HEK293T (cell line): ENCODE results near the gene RNGTT.

Source experiments
- ELF4 ChIP-seq: fragments of 450-650 bp; IDR thresholded peaks from 2 replicates; pipeline ENCODE4 v1.6.1; 2017; ENCODE audit warnings: antibody characterized with exemption
- FOXA1 ChIP-seq: fragments of 450-650 bp; IDR thresholded peaks from 2 replicates; pipeline ENCODE4 v1.6.1; 2016; ENCODE audit warnings: mild to moderate bottlenecking
- FOXK2 ChIP-seq: fragments of 450-650 bp; IDR thresholded peaks from 2 replicates; pipeline ENCODE4 v1.6.1; 2016; ENCODE audit warnings: mild to moderate bottlenecking
- HDGF ChIP-seq: fragments of 450-650 bp; IDR thresholded peaks from 2 replicates; pipeline ENCODE4 v1.6.1; 2017; ENCODE audit warnings: antibody characterized with exemption, borderline replicate concordance
- L3MBTL2 ChIP-seq: fragments of 450-650 bp; conservative IDR thresholded peaks from 2 replicates; pipeline ENCODE4 v1.6.1; 2016; ENCODE audit warnings: mild to moderate bottlenecking
- LEF1 ChIP-seq: fragments of 450-650 bp; IDR thresholded peaks from 2 replicates; pipeline ENCODE4 v1.6.1; 2017; ENCODE audit warnings: mild to moderate bottlenecking, borderline replicate concordance
- NFRKB ChIP-seq: fragments of 450-650 bp; IDR thresholded peaks from 2 replicates; pipeline ENCODE4 v1.6.1; 2016; ENCODE audit warnings: mild to moderate bottlenecking, moderate library complexity
- SP1 ChIP-seq: fragments of 450-650 bp; IDR thresholded peaks from 2 replicates; pipeline ENCODE4 v1.6.1; 2017
- TF ChIP-seq, protein P1 (sequence below): fragments of 450-650 bp; IDR thresholded peaks from 2 replicates; pipeline ENCODE4 v1.6.1; 2016

DNA sequence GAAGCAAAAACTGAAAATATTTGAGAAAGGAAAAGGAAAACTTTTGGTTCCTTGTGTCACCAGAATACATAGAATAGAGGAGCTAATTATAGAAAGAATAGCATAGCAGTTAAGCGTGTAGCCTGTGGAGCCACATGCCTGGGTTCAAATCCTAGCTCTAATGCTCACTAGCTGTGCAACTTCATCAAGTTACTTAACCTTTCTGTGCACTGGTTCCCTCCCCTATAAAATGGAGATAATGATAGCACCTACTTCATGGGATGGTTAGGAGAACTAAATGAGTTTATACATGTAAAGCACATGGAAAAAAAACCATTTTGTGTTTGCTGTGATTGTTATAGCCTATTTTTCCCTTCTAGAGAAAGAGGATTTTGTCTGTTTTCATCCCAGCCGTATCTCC lies 24.5 kb upstream of the RNGTT start:
- no peak for TF ChIP-seq L3MBTL2
- TF ChIP-seq SP1, result no peak
- TF ChIP-seq, protein P1, sequence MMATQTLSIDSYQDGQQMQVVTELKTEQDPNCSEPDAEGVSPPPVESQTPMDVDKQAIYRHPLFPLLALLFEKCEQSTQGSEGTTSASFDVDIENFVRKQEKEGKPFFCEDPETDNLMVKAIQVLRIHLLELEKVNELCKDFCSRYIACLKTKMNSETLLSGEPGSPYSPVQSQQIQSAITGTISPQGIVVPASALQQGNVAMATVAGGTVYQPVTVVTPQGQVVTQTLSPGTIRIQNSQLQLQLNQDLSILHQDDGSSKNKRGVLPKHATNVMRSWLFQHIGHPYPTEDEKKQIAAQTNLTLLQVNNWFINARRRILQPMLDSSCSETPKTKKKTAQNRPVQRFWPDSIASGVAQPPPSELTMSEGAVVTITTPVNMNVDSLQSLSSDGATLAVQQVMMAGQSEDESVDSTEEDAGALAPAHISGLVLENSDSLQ, result no peak
- no peak for TF ChIP-seq ELF4
- no peak for TF ChIP-seq LEF1
- TF ChIP-seq HDGF, result no peak
- no peak for TF ChIP-seq FOXK2
- no peak for TF ChIP-seq FOXA1
- no peak for TF ChIP-seq NFRKB
